NK-92 (cell line): Measurements from ENCODE around the gene PRDM16.

ENCODE experiments used
- DNase-seq: peaks from one replicate; lab custom pipeline; 2025; ENCODE audit not compliant: unreplicated experiment; lab: John Stamatoyannopoulos, UW

PRDM16 gene

DNA sequence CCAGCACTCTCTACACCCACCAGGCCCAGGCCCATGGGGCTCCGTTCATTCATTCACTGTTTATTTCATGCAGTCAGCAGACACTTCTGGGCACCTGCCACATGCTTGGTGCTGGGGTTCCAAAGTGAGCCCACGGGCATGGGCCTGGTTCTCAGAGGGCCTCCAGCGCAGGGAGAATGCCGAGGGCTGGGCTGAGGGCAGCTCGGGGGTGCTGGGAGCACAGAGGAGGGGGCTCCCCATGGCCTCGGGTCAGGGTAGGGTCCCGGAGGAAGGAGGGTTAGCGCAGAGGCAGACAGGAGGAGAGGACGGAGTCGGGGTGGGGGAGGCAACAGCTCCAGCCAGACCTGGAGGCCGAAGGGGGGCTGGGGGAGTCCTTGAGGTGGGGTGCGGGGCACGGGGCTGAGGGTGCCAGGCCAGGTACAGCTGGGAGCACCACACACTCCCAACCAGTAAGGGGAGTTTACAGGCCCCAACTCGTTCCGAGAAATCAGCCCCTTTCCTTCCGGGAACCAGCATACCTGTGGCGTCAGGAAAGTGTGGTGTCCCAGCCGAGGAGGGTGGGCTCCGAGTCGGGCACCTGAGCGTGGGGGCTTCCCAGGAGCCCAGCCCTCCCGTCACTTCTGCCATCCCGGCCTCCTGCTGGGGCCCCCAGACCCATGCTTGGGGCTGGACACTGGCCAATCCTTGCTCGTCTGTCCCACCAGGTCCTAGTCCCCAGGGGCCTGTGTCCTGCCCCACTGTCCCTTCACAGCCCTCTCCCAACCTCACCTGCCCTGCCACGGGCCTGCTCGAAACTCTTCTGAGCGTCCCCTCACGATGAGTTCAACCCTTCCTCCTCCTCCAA is 396.3 kb downstream of the PRDM16 start:
- no peak for DNase-seq

DNA sequence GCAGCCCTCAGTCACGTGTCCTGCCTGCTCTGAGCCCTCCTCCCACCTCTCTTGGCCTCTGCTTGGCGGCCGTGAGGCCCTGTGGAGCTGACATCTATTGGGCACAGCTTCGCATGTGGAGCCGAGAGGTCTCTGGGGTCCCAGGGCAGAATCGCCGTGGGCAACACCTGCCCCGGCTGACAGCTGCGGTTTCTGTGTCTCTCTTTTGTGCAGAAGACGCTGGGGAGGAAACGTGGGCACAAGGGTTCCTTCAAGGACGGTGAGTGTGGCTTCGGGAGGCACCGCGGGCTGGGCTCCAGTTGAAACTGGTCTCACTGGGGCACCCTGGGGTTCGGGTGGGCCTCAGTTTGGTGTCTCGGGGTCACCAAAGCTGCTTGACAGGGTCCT is 396.9 kb downstream of the PRDM16 start:
- DNase-seq: no peak

GRCh38 chr1:3466366-3467075 is 397.5 kb downstream of the PRDM16 start:
- no peak for DNase-seq

DNA sequence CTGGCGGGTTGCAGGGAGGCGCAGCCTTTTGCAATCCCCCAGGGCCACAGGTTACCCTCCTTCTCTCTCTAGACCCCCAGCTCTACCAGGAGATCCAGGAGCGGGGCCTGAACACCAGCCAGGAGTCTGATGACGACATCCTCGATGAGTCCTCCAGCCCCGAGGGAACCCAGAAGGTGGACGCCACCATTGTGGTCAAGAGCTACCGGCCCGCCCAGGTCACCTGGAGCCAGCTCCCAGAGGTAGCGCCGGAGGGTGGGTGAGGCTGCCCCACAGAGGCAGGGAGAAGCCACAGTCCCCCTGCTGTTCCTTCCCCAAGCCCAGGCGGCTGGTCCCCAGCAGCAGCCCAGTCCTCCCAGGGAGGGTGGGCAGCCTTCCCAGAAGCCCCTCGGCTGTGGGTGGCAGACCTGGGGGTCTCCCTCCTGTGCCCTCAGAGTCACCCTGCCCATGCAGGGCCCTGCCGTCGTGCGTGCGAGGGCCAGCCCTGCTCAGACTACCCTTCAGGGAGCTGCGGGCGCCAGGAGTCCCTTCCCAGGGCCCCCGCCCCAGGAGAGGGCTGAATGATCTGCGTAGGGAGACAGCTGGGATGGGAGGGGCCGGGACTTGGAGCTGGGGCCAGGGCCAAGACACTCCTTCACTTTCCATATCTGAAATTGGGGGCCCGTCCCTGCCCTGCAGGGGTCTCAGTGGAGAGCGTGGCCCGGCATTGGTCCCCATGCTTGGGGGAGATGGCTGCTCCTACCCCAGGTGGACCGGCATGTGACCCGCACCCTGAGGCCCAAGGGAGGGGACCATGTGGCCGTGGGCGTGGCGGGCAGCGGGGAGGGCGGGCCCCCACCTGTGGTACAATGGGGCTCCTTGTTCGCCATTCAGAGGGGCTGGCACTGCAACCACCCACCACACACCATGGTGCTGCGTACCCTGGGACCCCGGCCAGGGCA is 398.4 kb downstream of the PRDM16 start:
- no peak for DNase-seq

- DNase-seq: no peak
These were observed 399.5 kb downstream of the PRDM16 start for GRCh38 chr1:3468236-3469103.

DNA sequence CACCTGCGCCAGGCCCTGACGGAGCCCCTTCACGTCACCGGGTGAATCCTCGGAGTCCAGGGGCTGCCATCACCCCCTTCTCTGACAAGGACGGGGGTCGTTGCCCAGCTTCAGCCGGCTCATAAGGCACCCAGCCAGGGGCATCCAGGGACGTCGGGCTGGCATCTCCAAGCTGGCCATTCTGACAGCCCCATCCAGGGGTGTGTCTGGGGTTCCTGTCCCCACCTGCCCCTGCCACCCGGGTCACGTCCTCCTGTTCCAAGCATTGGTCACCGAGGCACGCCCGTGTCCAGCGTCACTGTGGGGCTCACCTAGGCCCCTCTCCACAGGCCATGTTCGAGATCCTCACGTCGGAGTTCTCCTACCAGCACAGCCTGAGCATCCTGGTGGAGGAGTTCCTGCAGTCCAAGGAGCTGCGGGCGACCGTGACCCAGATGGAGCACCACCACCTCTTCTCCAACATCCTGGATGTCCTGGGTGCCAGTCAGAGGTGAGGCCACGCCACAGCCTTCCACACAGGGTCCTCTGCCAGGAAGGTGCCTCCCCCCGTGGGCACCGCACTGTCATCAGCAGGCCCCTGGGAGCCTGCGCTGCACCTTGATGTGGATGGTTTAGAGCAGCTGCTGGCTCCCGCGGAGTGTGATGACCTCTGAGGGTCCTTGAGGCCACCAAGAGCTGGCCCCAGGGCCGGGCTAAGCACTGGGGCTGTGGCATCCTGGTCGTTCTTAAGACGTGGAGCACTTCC is 400.3 kb downstream of the PRDM16 start:
- DNase-seq: no peak

DNA sequence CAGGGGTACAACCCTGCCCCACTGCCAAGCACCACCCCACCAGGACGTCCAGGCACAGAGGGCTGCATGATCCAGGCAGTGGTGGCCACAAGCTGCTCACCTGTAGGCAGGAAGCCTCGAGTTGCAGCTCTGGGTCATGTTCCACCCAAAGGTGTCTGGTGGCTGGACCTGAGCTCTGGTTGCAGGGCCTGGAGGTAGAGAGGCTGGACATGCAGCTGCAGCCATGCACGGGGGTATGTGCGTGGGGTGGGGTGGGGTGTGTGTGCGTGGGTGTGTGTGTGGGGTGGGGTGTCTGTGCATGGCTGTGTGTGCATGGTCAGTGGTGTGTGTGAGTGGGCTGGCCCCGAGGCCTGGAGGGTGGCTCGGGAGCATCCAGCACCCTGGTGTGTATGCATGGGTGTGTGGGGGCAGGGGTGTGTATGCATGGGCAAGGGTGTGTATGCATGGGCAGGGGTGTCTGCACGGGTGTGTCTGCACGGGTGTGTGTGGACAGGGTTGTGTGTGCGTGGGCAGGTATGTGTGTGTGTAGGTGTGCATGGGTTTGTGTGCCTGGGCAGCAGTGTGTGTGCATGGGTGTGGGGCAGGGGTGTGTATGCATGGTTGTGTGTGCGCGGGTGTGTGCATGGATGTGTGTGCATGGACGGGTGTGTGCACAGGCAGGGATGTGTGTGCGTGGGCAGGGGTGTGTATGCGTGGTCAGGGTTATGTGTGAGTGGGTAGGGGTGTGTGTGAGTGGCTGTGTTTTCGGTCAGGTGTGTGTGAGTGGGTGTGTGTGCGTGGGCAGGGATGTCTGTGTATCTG is 401.0 kb downstream of the PRDM16 start:
- DNase-seq: no peak

DNA sequence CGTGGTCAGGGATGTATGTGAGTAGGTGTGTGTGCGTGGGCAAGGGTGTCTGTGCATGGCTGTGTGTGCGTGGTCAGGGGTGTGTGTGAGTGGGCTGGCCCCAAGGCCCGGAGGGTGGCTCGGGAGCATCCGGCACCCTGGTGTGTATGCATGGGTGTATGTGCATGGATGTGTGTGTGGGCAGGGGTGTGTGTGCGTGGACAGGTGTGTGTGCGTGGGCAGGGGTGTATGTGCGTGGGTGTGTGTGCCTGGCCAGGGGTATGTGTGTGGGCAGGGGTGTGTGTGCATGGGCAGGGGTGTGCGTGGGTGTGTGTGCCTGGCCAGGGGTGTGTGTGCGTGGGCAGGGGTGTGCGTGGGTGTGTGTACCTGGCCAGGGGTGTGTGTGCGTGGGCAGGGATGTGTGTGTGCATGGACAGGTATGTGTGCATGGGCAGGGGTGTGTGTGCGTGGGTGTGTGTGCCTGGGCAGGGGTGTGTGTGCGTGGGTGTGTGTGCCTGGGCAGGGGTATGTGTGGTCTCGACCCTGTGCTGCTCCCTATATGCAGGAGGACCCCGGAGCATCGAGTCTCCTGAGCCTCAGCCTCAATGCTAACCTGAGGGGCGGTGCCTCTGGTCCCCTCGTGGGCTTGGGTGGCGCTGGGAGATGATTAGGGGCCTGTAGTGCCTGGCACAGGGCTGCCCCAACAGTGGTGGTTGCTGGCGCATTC is 401.8 kb downstream of the PRDM16 start:
- DNase-seq: no peak

DNA sequence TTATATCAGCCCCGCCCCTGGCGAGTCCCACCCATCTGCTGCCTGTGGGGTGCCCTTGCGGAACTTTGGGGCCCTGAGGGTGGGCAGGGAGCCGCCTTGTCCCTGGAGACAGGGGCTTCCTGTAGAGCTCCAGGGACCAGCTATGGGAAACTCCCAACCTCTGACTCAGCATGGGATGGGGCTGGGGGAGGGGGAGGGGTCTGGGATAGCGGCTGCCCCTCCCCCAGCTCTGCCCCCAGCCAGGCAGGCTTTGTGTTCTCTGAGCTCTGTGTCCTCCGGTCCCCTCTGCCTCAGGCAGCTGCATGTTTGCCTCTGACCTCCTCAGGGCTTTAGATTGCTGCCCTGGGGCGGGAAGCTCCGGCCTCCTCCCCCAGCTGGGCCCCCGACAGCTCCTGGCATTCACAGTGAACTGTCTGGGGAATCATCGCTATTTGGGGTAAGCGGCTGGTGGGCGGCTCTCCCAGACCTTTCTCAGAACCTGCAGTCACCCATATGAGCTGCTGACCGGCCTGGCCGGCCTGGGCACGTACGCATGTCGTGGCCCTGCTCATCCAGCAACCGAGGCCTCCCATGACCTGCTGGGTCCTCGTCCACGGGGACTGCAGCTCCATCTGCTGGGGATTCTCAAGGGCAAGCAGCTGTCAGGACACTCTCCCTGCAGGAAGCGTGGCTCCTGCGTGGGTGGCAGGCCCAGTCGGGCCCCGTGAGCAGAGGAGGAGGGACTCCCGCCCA is 402.5 kb downstream of the PRDM16 start:
- DNase-seq: no peak

GRCh38 chr1:3472088-3472850 is 403.3 kb downstream of the PRDM16 start:
- DNase-seq: no peak

- no peak for DNase-seq
These were observed 403.9 kb downstream of the PRDM16 start for GRCh38 chr1:3472906-3473305.

DNA sequence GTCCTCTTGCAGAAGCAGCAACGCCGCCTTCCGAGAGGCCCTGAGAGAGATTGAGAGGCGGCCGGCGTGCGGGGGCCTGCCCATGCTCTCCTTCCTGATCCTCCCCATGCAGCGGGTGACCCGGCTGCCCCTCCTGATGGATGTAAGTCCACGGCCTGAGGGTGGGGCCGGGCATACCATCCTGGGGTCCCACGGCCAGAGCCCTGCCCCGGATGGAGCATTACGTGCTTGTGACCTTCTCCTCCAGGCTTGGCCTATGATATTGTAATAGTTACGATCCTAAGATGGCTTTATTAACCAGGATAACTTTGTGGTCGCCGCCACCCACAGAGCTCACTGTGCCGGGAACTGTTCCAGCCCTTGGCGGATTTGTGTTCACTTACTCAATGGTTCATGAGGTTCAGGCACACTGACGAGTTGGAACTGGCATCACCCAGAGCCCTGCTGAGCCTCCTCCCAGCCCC is 404.4 kb downstream of the PRDM16 start:
- DNase-seq: no peak

DNA sequence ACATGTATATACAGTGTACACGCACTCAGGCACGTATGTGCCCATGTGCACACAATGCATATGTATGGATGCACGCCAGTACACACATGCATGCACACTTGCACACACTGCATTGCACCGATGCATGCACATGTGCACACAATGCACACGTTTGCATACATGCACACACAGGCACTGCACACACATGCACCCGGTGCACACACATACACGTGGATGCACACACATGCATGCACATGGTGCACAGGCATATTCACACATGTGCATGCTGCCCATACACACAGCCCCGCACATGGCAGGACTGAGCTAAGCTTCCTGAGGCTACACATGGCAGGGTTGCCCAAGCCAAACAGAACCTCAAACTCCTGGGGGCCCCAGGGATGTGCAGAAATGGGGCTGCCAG is 405.0 kb downstream of the PRDM16 start:
- no peak for DNase-seq

DNA sequence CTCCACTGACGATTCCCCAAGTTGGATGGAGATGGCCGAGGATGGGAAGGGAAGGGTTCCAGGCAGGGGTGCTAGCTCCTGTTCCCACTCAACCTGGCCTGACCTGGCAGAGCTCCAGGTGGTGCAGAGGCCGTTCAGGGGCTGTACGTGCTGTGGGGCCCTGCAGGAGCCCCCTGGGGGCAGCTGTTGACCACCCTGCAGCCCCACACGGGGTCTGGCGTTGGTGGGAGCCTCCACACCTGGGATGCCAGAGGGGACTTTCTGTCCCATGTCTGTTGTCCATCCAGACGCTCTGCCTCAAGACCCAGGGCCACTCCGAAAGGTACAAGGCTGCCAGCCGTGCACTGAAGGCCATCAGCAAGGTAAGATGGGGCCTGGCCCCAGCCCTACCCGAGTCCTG is 405.4 kb downstream of the PRDM16 start:
- no peak for DNase-seq

DNA sequence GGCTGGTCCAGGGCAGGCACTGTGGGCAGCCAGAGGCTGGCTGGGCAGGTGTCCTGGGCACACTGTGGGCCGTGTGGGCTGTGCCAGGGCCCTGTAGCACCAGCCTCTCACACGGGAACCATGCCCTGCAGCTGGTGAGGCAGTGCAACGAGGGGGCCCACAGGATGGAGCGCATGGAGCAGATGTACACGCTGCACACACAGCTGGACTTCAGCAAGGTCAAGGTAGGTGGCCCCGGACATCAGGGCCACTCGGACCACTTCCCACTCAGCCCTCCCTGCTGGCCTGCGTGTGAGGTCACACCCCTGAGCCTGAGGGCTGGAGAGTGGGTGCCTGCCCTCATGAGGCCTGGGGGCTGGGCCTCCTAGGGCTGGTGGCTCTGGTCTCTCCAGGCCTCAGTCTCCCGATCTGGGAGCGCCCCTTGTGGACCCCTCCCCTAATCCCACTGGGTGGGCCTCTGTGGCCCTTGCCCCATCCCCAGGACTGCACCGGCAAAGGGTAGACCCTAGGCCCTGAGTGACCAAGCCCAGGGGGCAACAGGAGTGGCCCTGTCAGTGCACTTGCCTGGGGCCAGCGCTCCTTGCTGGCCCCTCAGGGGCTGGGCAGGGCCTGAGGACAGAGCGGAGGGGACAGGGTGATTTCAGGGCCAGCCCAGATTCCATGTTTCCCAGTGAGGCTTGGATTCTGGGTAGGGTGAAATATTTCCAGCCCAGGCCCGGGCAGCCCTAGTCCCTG is 407.0 kb downstream of the PRDM16 start:
- no peak for DNase-seq

DNA sequence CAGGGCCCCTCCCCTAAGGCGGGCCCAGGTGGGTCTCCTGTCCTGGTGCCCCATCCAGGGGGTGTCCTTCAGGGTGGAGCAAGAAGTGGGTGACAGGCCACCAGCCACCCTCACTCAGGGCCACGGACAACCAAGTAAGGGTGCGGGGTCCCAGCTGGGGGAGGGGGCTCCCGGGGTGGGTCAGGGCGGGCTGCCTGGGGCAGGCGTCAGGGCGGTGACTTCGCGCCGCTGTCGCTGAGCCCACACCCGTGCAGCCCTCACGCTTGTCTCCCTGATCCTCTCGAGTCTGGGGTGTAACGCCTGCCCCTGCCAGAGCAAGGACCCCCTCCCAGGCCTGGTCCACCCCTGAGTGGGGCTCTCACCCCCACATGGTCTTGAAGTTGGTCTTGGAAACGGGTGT is 407.7 kb downstream of the PRDM16 start:
- DNase-seq: no peak
